IPS-18c (cell line): ENCODE data around the gene ATP10A.
"Not testable (repeated sequence)": the region's sequence is repeated elsewhere in the genome, so short reads cannot be mapped to it uniquely, and the experiment has no call there.

Source experiments
- H3K4me3 ChIP-seq: 2 replicates; pipeline ENCODE4 v1.7.0; 2013; ENCODE audit warnings: low read depth, mild to moderate bottlenecking, low read length, moderate library complexity; ENCODE audit not compliant: insufficient read depth
- H3K9me3 ChIP-seq: one replicate; pipeline ENCODE4 v1.6.1; 2013; ENCODE audit warnings: mild to moderate bottlenecking, low read length, moderate library complexity; ENCODE audit not compliant: control insufficient read depth, insufficient read depth

Gene ATP10A

DNA sequence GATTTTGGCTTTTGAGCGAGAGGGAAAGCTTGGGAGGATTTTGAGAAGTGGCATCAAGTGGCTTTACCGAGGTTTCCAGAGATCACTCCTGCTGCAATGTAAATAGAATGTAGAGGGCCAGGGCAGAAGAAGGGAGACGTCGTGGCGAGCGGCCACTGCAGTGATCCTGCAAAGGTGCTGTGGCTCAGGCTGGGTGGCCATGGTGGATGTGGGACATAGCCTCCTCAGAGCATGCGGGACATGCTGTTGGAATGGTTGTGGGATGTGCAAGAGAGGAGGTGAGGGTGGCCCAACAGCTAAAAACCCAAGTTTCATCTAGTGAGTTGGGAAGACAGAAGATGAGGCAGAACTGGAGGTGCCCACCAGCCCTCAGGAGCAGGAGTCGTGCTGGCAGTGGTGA lies 3.1 kb upstream of the ATP10A start:
- no peak overlapping the region for H3K4me3 ChIP-seq
- H3K9me3 ChIP-seq = no peaks in the 10 kb centered on the region

DNA sequence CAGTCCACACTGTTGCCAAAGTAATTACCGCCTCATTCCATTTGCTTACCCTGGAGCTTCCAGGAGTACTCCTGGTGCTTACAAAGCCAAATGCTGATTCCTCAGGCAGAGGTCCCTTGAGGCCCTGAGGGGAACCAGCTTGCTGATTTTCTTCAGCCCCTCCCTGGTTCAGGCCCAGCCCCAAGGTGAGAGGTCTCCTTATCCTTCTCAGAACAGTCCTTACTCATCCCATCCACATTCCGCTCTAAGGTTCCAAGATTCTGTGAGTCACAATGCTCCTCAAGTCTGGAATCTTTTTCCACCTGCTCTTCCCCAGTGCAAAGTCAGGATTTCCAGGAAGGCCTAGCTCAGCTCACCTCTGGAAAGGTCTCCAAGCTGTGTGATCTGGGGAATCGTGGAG lies 1.8 kb upstream of the ATP10A start:
- Histone ChIP-seq H3K4me3 (no peak overlapping the region), H3K9me3 (no peaks in the 10 kb centered on the region)

DNA sequence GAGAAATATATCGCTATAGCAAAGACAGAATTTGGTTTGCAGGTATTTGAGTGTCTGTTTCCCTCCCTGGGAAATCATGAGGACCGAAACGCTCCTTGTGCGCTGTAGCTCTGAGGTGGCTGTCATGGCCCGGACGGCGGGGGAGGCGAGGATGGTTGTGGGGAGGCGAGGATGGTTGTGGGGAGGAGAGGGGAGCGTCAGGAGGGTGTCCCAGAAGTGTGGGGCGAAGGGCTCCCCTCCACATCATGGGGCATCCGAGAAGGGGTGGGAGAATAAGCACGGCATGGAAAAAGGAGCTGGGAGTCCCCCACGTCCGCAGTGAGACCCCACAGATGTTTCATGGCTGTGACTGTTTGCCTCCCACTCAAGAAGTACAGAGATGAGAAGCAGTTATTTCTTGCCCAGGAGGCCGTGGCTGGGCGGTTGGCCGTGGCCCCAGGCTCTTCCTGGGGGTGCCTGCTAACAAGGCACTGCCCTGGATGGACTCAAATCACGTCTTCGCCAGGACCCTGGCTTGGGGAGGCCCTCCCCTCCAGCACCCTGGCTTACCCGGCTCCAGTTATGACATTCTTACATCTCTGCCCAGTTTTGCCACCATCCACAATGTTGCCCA lies 947 bp upstream of the ATP10A start:
- H3K9me3 ChIP-seq = no peaks in the 10 kb centered on the region
- H3K4me3 ChIP-seq = no peak overlapping the region

DNA sequence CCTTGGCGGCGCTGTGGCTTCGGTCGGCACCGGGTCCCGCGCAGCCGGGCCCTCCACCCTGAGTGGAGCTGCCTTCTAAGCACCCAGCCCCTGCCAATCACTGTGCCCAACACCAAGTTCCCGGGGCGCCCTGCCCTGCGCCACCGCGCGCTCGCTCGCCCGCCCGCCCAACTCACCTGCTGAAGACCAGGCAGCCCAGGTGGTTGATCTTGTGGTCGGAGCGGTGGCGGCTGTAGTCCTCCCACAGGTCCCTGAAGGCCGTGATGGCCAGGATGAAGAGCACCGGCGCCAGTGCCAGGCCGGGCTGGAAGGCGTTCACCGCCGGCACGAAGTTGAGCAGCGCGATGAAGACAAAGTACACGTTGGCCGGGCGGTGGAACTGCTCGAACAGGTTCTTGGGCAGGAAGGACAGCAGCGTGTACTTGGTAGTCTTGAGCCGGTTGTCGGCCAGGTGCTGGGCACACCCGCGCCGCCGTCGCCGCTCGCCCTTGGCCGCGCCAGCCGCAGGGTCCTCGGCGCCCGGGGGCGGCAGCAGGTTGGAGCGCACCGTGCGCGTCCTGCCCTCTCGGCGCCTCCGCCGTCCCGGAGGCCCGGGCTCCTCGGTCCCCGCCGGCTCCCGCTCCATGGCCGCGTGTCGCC lies 536 bp downstream of the ATP10A start:
- Histone ChIP-seq H3K9me3 (no peaks in the 10 kb centered on the region), H3K4me3 (peak overlapping the region; percentile 59)

DNA sequence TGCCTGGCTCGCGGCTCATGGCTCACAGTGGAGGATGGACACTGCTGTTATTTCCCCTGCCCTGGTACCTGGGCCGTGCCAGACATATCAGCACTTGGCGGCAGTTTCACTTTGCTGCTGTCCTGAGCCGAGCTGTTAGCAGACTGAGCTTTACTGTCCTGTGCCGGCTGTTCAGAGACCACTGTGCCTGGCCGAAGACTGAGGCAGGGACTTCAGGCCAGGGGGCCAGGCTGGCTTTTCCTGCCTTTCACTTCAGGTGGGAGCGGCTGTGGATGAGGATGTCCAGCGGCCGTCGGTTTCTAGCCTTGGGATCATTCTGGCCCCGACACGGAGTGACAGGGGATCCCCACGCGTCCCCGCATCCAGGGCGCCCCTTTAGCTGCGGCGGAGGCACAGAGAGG lies 1.1 kb downstream of the ATP10A start:
- no peaks in the 10 kb centered on the region for H3K9me3 ChIP-seq
- peak overlapping the region; percentile 59; the same call in 1 of the 2 replicates for H3K4me3 ChIP-seq

DNA sequence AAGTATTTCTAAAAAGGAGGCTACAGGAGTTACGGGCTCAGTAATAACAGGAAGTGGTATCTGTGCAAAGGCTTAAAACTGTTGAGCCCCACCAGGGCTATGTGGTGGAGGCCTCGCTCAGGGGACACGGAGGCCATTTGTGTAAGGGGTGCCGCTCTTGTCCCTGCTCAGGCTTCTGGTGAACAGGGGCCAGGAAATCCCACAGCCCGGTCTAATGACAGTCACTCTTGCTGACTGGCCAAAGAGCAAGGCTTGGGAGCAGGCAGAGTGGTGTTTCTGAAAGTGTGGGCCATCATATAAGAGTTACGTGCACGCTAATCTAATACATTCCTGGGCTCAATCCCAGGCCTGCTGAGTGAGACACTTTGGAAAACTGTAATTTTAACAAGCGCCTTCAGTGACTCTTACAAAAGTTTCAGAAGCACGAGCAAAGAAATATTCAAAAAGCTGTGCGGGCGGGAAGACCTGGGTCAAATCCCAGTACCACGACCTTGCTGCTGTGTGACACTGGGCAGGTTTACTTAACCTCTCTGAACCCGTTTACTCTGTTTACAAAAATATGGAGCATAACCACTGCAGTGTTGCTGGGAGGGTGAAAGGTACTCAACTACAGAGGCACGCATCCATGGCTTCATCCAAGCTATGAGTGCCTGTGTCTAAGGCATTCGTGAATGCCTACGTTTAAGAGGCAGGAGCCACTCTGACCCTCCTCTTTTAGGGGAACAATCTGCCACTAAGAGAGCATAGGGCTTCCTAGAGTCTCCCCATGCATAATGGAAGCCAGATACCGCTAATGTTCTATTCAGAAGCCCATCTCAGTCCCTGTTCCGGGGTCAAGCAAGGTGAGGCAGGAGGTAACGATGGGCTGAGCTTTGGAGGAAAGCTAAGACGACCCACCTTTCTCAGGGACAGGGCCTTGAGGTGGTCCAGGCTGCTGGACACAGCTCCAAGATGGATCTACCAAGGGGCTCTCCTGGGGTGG lies 2.0 kb downstream of the ATP10A start:
- H3K9me3 ChIP-seq = no peaks in the 10 kb centered on the region
- 0 out of 2 replicates have a peak overlapping the region, but pooled peaks have one; percentile 5 for H3K4me3 ChIP-seq

DNA sequence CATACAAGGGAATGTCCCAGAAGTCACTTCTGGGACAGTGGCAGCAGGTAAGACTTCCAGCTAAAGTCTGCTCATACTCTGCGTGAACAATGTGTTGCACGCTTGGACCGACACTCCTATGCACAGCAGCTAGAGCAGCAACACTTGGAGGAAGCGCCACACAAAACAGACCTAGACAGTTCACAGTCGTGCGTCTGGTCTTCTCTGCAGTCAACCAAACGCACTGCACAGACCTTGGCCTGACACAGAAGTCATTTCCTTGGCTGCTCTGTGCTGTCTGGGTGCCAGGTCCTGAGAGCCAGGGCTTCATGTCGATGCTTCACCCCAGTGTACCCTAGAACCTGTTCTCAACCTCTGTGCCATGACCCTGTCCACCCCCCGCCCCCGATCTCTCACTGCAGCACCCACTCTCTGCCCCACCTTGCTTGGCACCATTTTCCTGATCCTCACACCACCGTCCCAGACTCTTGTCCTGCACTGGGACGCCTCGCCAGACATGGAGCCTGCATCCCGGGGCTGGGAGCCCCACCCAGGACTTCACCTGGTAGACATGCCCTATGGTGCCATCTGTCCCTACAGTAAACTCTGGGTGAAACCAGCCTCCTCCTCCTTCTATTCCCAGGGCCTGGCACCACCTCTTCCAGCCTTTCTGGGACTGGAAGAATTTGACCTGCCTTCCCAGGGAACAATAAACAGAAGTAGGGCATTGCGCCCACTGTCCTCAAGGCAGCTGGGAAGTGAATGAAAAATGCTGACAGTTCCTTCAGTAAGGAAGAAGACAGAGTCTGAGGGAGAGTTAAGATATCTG lies 3.1 kb downstream of the ATP10A start:
- no peaks in the 10 kb centered on the region for H3K9me3 ChIP-seq
- H3K4me3 ChIP-seq = no peak overlapping the region

DNA sequence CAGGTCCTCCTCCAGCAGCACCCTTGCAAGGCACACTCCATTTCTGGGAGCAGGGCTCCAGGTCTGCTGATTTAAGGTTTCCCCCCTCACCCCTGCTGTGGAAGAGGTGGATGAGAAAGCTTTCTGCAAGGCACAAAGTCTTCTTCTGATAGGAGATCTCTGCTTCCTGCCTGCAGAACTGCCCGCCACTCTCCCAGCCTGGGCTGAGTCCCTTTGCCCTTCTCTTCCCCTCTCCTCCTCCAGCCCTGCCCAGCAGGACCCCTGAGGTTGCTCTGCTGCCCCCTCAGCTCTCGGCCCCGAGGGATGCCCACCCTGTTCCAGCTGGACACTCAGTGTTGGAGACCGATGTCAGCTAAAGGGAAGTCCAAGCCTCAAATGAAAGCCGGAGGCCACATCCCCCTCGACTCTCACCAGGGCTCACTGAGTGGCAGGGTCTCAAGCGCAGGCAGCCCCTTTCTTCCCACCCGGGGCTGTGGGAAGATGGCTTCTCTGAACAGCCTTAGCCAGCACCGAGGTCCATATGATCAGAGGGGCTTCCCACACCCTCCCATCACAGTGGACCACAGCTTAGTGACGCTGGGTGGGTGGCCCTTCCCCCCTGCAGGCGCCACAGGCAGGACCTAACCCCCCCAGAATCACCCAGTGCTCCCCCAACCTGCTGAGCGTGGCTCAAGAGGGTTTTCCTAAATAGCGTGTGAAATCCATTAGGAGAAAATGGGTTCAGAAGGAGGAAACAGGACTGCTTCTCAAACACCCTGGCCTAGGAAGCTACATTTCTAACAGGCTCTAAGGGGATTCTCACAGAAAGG lies 4.0 kb downstream of the ATP10A start:
- Histone ChIP-seq H3K4me3 (no peak overlapping the region), H3K9me3 (no peaks in the 10 kb centered on the region)

DNA sequence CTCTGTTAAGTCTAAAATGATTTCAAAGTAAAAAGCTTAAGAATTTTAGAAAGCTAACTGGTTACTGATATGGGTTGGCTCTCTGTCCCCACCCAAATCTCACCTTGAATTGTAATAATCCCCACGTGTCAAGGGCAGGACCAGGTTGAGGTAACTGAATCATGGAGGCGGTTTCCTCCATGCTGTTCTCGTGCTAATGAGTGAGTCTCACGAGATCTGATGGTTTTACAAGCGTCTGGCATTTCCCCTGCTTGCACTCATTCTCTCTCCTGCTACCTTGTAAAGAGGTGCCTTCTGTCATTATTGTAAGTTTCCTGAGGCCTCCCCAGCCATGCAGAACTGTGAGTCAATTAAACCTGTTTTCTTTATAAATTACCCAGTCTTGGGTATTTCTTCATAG lies 7.1 kb downstream of the ATP10A start:
- not testable (repeated sequence) for H3K9me3 ChIP-seq, H3K4me3 ChIP-seq

DNA sequence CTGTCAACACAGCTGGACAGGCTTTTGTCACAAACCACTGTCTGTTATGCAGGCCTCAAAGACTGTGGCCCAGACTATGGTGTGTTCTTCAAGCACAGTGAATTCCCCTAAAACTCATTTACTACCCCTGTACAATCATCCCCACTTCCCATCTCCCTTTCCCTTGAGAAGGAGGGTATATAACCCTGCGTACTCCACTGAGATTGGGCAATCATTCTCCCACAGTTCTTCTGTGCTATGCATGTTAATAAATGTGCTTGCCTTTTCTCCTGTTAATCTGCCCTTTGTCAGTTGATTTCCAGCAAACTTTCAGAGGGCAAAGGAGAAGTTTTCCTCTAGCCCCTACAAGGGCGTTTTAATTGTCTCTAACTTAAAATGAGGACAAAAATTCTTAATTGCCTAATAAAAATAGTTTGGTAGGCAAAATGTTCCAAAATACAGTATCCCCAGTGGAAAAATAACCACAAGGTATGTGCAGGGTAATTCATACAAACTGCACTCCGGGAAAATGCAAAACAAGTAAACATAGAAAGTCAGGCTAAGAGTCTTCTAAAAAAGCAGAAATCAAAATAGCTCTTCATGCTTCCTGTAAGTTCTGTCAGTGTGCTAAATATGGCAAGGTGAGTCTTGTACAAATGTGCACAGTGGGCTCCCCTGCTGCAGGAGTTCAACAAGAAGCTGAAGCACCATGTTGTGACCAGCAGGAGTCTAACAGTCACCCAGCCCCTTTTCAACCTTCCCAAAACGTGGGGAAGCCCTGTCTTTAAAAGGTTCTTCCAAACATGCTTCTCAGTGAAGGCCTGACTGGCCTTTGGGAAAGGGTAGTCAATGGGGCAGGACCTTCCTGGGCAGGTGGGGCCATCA lies 10.2 kb downstream of the ATP10A start:
- Histone ChIP-seq H3K9me3 (no peaks in the 10 kb centered on the region), H3K4me3 (no peak overlapping the region)

DNA sequence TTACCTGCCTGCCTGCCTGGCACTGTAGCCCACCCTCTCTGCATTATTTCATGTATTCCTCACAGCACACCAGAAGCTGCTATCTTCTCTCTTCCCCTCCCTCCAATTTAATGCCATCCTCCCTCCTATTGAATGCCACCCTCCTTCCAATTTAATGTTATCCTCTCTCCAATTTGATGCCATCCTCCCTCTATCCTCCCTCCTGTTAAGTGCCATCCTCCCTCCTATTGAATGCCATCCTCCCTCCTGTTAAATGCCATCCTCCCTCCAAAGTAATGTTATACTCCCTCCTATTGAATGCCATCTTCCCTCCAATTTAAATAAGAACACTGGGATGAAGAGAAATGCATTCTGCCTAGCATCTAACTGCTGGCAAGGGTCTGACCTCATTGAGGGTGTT lies 11.1 kb downstream of the ATP10A start:
- Histone ChIP-seq H3K4me3 (no peak overlapping the region), H3K9me3 (no peaks in the 10 kb centered on the region)

DNA sequence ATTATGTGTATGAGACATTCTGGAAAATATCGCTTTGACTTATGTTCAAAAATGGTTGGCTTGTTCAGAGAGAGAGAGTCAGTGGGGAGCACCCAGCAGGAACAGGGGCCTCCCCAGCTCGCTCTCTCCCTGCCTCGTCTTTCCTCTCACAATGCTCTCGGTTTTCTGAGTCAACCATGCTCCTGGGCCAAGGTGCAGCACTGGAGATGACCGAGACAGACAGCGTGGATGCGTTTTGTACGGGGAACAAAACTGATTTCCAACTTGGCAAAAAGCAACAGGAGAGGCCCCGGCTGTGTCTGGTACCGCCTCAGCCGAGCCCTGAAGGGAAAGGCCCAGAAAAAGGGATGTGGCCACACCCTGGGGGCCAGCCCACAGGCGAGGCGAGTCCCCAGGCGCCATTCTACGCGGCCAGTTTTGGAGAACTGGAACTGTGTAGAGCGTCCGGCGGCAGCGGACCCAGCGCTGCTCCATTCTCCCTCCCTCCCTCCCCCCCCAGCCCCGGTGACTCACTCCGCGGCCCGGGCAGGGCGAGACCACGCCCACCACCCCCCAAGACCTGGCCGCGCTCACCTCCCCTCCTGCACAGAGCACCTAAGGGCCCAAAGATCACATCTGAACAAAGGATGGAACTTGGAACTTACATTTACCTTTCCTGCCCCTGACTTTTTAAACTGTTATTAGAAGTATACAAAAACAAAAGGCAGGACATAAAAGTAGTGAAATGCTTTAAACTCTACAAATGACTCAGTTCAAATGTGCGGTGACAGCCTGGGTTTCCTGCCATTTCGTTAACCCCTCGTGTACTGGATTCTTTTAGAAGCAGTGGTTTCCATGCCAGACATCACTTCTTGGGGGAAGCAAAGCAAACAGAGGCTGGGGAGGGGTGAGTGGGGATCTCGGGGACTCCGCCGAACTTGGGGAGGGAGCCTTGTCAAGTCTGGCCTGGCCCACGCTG lies 12.7 kb downstream of the ATP10A start:
- H3K9me3 ChIP-seq = no peaks in the 10 kb centered on the region
- peak overlapping the region; percentile 37 for H3K4me3 ChIP-seq

DNA sequence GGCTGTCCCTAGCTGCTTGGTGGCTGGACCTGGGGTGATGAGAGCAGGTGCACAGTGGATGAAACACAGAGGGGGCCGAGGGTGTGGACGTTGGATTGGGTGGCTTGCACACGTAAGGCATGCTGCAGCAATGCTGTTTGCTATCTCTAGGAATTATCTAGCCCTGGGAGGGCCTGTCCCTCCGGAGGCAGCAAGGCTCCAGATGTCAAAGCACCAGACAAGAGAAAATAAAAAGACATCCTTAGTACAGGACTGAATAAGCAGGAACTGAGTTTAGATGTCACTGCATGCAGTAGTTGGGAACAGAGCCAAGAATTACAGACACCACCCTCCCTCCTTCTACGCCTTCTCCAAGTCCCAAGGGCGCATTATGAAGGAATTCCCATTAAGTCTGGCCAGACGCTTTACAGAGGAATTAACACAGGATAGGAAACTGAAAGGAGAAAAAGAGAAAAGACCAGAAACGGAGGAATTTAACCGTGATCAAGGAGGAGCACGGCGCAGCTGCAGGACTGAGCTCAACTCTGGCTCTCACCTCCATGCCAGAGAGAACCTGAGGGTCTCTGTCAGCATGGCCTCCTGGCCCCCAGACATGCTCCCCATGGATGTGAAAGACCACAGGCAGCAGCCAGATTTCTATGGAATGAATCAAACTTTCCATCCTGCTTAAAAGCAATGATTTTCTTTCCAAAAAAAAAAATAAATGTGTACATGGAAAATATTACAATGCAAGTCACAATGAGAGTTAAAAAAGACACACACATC lies 13.8 kb downstream of the ATP10A start:
- Histone ChIP-seq H3K4me3 (no peak overlapping the region), H3K9me3 (no peaks in the 10 kb centered on the region)

DNA sequence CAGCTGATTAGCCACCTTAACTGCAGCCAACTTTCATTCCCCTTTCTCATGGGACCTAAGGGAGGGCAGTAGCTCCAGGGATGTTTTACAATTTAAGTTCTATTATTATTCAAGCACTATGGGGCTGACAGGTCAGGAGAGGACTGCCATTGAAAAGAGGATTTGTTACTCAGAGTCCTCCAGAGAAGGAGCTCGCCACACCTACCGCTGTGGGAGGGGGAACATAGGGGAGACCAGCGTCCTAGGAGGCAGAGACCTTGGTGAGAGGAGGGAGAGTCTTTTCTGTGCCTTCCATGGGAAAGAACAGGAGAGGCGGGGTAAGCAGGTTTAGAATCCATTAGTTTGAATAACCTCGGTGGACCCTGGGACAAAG lies 14.4 kb downstream of the ATP10A start:
- Histone ChIP-seq H3K9me3 (no peaks in the 10 kb centered on the region), H3K4me3 (no peak overlapping the region)
